GM12891 (cell line): ENCODE data around the gene SPAG16.

Experiments used
- POLR2A ChIP-seq: IDR thresholded peaks from 2 replicates; pipeline ENCODE4 v1.6.1; 2011; ENCODE audit warnings: low read depth, low read length, control low read depth
- POLR2AphosphoS5 ChIP-seq: IDR thresholded peaks from 2 replicates; pipeline ENCODE4 v1.6.1; 2011; ENCODE audit warnings: low read depth, low read length, control low read depth
- SPI1 ChIP-seq: IDR thresholded peaks from 2 replicates; pipeline ENCODE4 v1.6.1; 2011; ENCODE audit warnings: low read depth, low read length, control low read depth
- TAF1 ChIP-seq: IDR thresholded peaks from 2 replicates; pipeline ENCODE4 v1.6.1; 2011; ENCODE audit warnings: low read depth, low read length, control low read depth

DNA sequence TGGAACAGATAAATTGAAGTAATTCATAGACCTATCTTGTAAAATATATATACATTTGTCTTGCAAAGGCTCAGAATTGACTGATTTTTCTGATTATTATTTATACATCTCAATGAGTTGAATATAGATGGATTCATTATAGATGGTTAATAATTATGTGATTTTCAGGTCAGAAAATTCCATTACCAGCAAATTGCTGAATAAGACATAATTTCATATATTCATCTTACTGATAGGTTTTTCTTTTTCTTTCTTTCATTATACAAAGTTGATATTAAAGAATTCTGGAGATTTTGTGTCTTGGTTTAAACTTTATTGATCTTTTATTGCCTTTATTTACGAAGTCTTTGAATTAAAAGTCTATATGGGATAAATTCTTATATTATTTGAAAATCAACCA lies 41.6 kb upstream of the SPAG16 start:
- no peak for TF ChIP-seq POLR2A
- TF ChIP-seq POLR2AphosphoS5 = no peak
- TF ChIP-seq TAF1 = no peak
- TF ChIP-seq SPI1 = no peak
